Cerebellar nuclear complex (tissue), 1 donor: ENCODE results near the gene UBL4A.
A peak's percentile ranks its signal among the peaks of the same experiment; 100 is the strongest.

Experiments
- DNase-seq, 2 experiments: peaks; one replicate each; lab custom pipeline; 2025; lab: John Stamatoyannopoulos, UW

The UBL4A gene

DNA sequence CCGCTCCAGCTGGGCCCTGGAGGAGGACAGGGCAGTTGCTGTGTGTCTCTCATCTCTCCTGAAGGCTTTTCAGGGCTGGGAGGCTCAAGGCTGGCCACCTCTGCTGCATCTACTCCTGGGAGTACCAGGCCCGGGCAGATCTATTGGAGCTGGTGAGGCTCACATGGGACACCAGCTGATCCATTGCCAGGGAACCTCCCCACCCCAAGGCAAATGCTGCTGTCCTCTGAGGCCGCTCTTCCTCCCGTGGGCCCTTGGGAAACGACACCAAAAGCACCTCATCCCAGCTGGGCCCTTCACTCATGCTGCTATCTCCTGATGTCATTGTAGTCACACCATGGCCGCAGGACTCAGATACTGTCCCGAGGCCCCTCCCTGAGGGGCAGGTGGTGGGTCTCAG is 3.6 kb downstream of the UBL4A start:
- DNase-seq, result no peak

- no peak for DNase-seq
Measured at GRCh38 chrX:154481911-154482601, 4.4 kb downstream of the UBL4A start.

DNA sequence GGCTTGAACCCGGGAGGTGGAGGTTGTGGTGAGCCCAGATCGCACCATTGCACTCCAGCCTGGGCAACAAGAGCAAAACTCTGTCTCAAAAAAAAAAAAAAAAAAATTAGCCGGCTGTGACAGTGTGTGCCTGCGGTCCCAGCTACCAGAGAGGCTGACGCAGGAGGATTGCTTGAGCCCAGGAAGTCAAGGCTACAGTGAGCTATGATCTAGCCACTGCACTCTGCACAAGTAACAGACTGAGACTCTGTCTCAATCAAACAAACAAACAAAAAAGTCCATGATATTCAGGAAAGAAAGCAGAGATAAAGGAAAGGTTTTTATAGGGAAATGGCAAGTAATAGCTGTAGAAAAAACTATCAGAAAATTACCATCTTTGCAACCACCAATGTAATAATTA is 5.2 kb downstream of the UBL4A start:
- no peak for DNase-seq

GRCh38 chrX:154478728-154479622 is 7.4 kb downstream of the UBL4A start, which contains the start of gene LAGE3:
Gene LAGE3, minus strand, starts transcription at chrX:154479281. Its CDS starts 366 bp downstream, at chrX:154478915.
- DNase-seq, result peak; percentile 44 to 47

DNA sequence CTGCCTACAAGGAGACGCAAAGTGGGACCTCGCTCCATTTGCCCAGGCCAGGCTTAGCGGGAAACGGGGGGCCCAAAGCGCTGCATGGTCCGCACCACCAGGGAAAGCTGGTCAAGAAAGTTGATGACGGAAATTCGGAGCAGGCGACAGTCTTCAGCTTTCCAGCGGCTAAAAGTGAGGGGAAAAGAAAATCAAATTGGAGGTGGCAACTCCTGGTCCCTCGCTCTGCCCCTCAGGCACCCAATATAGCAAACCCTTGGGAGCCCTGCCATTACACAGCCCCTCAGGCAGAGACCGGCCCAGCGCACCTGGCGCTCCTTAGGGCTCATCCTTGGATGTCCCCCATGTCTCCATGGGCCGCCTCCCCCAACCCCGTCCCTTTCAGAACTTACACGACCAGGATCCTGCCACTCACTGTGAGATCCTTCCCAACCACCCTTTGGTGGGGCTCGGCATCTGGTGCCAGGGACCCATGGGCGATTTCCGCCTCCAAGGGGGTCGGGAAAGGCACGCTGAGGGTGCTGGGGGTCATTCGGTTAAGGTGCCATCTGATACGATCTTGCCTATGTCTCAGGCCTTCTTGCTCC is 8.4 kb downstream of the UBL4A start:
- no peak for DNase-seq

- DNase-seq, result no peak
Measured at GRCh38 chrX:154476821-154477220, 9.6 kb downstream of the UBL4A start.

- no peak for DNase-seq
Measured at GRCh38 chrX:154473683-154474082, 12.7 kb downstream of the UBL4A start.

DNA sequence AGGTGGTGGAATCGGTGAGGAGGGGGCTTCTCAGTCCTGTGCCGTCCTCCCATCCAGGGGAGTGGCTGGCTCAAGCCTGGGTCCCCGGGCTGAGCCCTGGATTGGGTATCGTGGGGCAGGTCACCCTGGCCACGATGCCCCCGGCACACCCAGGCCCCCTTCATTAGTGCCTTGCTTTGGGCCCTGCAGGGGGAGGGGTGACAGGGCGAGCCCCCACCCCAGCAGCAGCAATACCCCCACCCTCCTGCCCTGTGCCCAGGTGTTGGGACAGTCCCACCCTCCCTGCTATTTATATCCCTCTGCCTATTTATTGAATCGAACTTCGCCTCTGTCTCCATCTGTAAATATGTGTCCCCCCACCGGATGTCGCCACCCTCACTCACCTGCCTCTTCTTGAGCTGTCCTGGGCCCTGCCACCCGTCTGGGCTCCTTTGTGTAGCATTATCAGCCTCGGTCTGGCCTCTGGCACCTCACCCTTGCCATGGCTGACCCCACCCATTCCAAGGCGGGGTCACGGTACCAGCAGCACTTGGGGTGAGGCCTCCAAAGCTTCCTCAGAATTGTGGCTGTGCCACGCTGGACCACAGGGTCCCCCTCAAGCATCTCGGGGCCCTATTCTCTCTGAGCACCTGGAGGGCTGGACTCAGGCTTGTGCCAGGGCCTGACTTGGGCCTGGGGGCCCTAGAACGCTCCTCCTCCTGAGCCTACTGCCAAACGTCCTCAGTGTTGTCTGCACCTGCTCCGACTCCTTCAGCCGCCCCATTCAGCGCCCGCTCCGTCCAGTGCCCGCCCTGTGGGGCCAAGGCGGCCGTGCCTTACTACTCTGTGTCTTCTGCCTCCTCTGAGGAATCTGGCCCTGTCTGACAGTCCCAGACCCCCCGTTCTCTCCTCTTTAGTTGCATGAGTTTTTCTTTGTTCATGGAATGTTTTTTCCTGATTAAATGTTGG is 13.5 kb downstream of the UBL4A start:
- no peak for DNase-seq

GRCh38 chrX:154471839-154472684 is 14.4 kb downstream of the UBL4A start:
- DNase-seq, result no peak

DNA sequence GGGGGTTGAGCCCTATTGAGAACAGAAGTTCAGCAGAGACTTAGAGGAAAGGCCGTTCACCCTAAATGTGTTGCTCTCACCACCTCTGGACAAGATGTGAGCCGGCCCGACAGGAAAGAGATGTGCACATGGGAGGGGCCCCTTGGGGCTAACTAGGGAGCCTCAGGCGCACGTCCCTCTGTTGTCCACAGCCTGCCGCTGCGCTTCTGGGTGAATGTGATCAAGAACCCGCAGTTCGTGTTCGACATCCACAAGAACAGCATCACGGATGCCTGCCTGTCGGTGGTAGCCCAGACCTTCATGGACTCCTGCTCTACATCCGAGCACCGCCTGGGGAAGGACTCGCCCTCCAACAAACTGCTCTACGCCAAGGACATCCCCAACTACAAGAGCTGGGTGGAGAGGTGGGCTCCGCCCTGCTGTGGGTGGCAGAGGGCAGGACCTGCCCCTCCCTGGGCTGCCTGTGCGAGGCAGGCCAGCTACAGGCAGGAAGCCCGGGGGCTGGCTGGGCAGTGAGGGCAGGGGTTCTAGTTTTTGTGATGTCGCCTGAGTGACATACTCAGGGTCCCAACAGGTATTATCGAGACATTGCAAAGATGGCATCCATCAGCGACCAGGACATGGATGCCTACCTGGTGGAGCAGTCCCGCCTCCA is 15.4 kb downstream of the UBL4A start:
- no peak for DNase-seq

GRCh38 chrX:154470434-154470833 is 16.0 kb downstream of the UBL4A start:
- DNase-seq, result no peak

GRCh38 chrX:154469880-154470279 is 16.5 kb downstream of the UBL4A start:
- no peak for DNase-seq

DNA sequence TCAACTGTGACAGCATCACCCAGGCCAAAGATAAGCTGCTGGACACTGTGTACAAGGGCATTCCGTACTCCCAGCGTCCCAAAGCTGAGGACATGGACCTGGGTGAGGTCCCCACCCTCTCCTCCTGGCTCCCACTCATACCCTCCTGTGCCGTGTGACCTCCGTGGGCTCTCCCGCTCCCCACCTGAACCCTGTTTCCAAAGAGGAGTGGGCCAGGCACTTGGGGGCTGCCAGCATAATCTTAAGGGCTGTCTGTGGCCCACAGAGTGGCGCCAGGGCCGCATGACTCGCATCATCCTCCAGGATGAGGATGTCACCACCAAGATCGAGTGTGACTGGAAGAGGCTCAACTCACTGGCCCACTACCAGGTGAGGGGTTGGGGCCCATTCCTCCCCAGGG is 17.3 kb downstream of the UBL4A start:
- no peak for DNase-seq

GRCh38 chrX:154468217-154468616 is 18.2 kb downstream of the UBL4A start:
- DNase-seq, result no peak

DNA sequence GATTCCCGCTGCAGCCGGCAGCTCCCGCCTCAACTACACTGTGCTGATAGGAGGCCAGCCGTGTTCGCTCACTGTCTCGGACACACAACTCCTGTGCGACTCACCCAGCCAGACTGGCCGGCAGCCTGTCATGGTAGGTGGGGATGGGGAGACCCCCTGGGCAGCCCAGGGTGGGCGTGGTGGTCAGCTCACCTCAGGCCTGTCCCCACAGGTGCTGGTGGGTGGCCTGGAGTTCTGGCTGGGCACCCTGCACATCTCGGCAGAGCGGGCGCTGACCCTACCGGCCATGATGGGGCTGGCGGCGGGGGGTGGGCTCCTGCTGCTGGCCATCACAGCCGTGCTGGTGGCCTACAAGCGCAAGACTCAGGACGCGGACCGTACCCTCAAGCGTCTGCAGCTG is 18.9 kb downstream of the UBL4A start:
- DNase-seq, result no peak

GRCh38 chrX:154466907-154467306 is 19.5 kb downstream of the UBL4A start:
- DNase-seq, result no peak

DNA sequence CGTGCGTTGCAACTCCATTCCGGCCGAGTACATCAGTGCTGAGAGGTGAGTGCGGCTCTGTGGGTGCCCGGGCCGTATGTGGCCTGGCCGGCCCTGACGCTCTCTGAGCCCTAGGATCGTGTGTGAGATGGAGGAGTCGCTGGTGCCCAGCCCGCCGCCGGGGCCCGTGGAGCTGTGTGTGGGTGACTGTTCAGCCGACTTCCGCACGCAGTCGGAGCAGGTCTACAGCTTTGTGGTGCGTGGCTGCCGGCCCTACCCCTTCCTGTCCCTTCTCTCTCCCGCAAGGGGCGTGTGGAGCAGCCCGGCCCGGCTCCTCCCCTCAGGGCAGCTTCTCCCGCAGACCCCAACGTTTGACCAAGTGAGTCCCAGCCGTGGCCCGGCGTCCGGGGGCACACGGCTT is 20.4 kb downstream of the UBL4A start:
- no peak for DNase-seq

GRCh38 chrX:154465601-154466000 is 20.8 kb downstream of the UBL4A start:
- DNase-seq, result no peak

GRCh38 chrX:154464806-154465365 is 21.5 kb downstream of the UBL4A start:
- DNase-seq, result no peak
